Measurements from ENCODE around the gene NAV2. TPM values are rescaled to one million over a fixed set of nuclear protein-coding genes. Genes with fewer than 3 reads are reported as not detected.

Gene NAV2
- total RNA-seq, 1 experiment from 2014 or later, result 139 TPM

GRCh38 chr11:19794161-19794560 is 81.5 kb downstream of the NAV2 start:
- DNase-seq (ENCODE audit: unreplicated experiment), result no peak
- Mint-ChIP-seq H3K4me3 (ENCODE audit: unreplicated experiment) (no peak overlapping the region), H3K9me3 (ENCODE audit: unreplicated experiment) (no peaks in the 10 kb centered on the region), H3K27me3 (ENCODE audit: insufficient read depth, unreplicated experiment) (no peaks in the 10 kb centered on the region), H3K27ac (ENCODE audit: low read depth, unreplicated experiment) (no peak overlapping the region), H3K36me3 (ENCODE audit: insufficient read depth, unreplicated experiment) (peaks cover 15% of the 10 kb centered on the region), H3K4me1 (ENCODE audit: insufficient read depth, unreplicated experiment) (no peaks in the 10 kb centered on the region)
- no peak for TF ChIP-seq CTCF (IDR thresholded peaks at IDR 0.05; ENCODE audit: unreplicated experiment)
- intact Hi-C loops (cut with micrococcal nuclease), result no loop called here
- ChIA-PET CTCF (interaction anchor here (0.6 kb wide), 1 partner anchor 854 kb away, joined by 3 read pairs; no protein-coding TSS in a partner anchor), POLR2A (no interaction called here)
- BruUV-seq (replicated peaks), result no TSS peak

GRCh38 chr11:19795082-19795481 is 82.4 kb downstream of the NAV2 start:
- no peak overlapping the region for H3K27ac Mint-ChIP-seq (ENCODE audit: low read depth, unreplicated experiment)
- no peaks in the 10 kb centered on the region for H3K27me3 Mint-ChIP-seq (ENCODE audit: insufficient read depth, unreplicated experiment)
- DNase-seq (ENCODE audit: unreplicated experiment), result no peak
- no peaks in the 10 kb centered on the region for H3K9me3 Mint-ChIP-seq (ENCODE audit: unreplicated experiment)
- no peak for TF ChIP-seq CTCF (IDR thresholded peaks at IDR 0.05; ENCODE audit: unreplicated experiment)
- peaks cover 15% of the 10 kb centered on the region for H3K36me3 Mint-ChIP-seq (ENCODE audit: insufficient read depth, unreplicated experiment)
- H3K4me1 Mint-ChIP-seq (ENCODE audit: insufficient read depth, unreplicated experiment), result peaks cover 4% of the 10 kb centered on the region
- ChIA-PET POLR2A (no interaction called here), CTCF (no interaction called here)
- intact Hi-C loops (cut with micrococcal nuclease), result no loop called here
- BruUV-seq (replicated peaks), result no TSS peak
- no peak overlapping the region for H3K4me3 Mint-ChIP-seq (ENCODE audit: unreplicated experiment)

GRCh38 chr11:19800162-19800561 is 87.5 kb downstream of the NAV2 start:
- intact Hi-C loops (cut with micrococcal nuclease), result loop anchor here (5.0 kb wide), 1 partner anchor 102 kb away; no protein-coding TSS in a partner anchor
- POLR2A ChIA-PET, result interaction anchor here (0.9 kb wide), 1 partner anchor 105 kb away, joined by 3 read pairs; no protein-coding TSS in a partner anchor
- peaks cover 27% of the 10 kb centered on the region for H3K4me1 Mint-ChIP-seq (ENCODE audit: insufficient read depth, unreplicated experiment)
- DNase-seq (ENCODE audit: unreplicated experiment), result peak; percentile 27
- H3K4me3 Mint-ChIP-seq (ENCODE audit: unreplicated experiment), result no peak overlapping the region
- H3K27me3 Mint-ChIP-seq (ENCODE audit: insufficient read depth, unreplicated experiment), result no peaks in the 10 kb centered on the region
- no peak for TF ChIP-seq CTCF (IDR thresholded peaks at IDR 0.05; ENCODE audit: unreplicated experiment)
- no peaks in the 10 kb centered on the region for H3K9me3 Mint-ChIP-seq (ENCODE audit: unreplicated experiment)
- H3K27ac Mint-ChIP-seq (ENCODE audit: low read depth, unreplicated experiment), result peak overlapping the region; percentile 8
- CTCF ChIA-PET, result interaction anchor here (0.6 to 1.1 kb wide), 3 partner anchors 20 to 234 kb away, joined by 3 to 4 read pairs (median 3); no protein-coding TSS in a partner anchor
- peaks cover 10% of the 10 kb centered on the region for H3K36me3 Mint-ChIP-seq (ENCODE audit: insufficient read depth, unreplicated experiment)
- no TSS peak for BruUV-seq (replicated peaks)

- Mint-ChIP-seq H3K4me3 (ENCODE audit: unreplicated experiment) (no peak overlapping the region), H3K36me3 (ENCODE audit: insufficient read depth, unreplicated experiment) (peaks cover 10% of the 10 kb centered on the region), H3K9me3 (ENCODE audit: unreplicated experiment) (no peaks in the 10 kb centered on the region), H3K27me3 (ENCODE audit: insufficient read depth, unreplicated experiment) (no peaks in the 10 kb centered on the region), H3K4me1 (ENCODE audit: insufficient read depth, unreplicated experiment) (peaks cover 27% of the 10 kb centered on the region), H3K27ac (ENCODE audit: low read depth, unreplicated experiment) (peak overlapping the region; percentile 8)
- no peak for TF ChIP-seq CTCF (IDR thresholded peaks at IDR 0.05; ENCODE audit: unreplicated experiment)
- CTCF ChIA-PET, result interaction anchor here (1.0 to 1.5 kb wide), 5 partner anchors 15 to 237 kb away, joined by 3 to 7 read pairs (median 4); no protein-coding TSS in a partner anchor
- intact Hi-C loops (cut with micrococcal nuclease), result loop anchor here (5.0 kb wide), 1 partner anchor 101 kb away; no protein-coding TSS in a partner anchor
- BruUV-seq (replicated peaks), result no TSS peak
- POLR2A ChIA-PET, result interaction anchor here (0.7 to 0.9 kb wide), 3 partner anchors 13 to 104 kb away, joined by 3 read pairs; no protein-coding TSS in a partner anchor
- DNase-seq (ENCODE audit: unreplicated experiment), result peak; percentile 46
These were observed 88.3 kb downstream of the NAV2 start for GRCh38 chr11:19800714-19801519.
